Stimulated activated CD4-positive, alpha-beta T cell treated with anti-CD3 and anti-CD28 coated beads, Interleukin-2, amount 100 ng/mL, for 4 hours (primary cell): Measurements from ENCODE around the gene C13orf46.

ENCODE experiments used
- DNase-seq: peaks from one replicate; pipeline ENCODE4 v3.0.0-alpha.2; 2020; ENCODE audit warnings: low read depth

The C13orf46 gene

GRCh38 chr13:113970810-113971470 lies 2.9 kb downstream of the C13orf46 start:
- DNase-seq, result no peak

- DNase-seq, result no peak
Measured at GRCh38 chr13:113969973-113970611, 3.8 kb downstream of the C13orf46 start.

GRCh38 chr13:113969311-113969972 lies 4.4 kb downstream of the C13orf46 start:
- no peak for DNase-seq

- no peak for DNase-seq
Measured at GRCh38 chr13:113968463-113969310, 5.2 kb downstream of the C13orf46 start.

- no peak for DNase-seq
Measured at GRCh38 chr13:113967729-113968462, 6.0 kb downstream of the C13orf46 start.

GRCh38 chr13:113967206-113967720 lies 6.6 kb downstream of the C13orf46 start:
- no peak for DNase-seq

- DNase-seq, result no peak
Measured at GRCh38 chr13:113965968-113966884, 7.7 kb downstream of the C13orf46 start.

- no peak for DNase-seq
Measured at GRCh38 chr13:113965383-113965874, 8.4 kb downstream of the C13orf46 start.

GRCh38 chr13:113964251-113964995 lies 9.5 kb downstream of the C13orf46 start:
- no peak for DNase-seq

- no peak for DNase-seq
Measured at GRCh38 chr13:113963376-113963775, 10.5 kb downstream of the C13orf46 start.

- no peak for DNase-seq
Measured at GRCh38 chr13:113962975-113963374, 10.9 kb downstream of the C13orf46 start.

- no peak for DNase-seq
Measured at GRCh38 chr13:113962386-113962785, 11.5 kb downstream of the C13orf46 start.

- DNase-seq, result no peak
Measured at GRCh38 chr13:113960276-113960948, 13.5 kb downstream of the C13orf46 start.

- no peak for DNase-seq
Measured at GRCh38 chr13:113959198-113959597, 14.7 kb downstream of the C13orf46 start.

- no peak for DNase-seq
Measured at GRCh38 chr13:113958373-113958772, 15.5 kb downstream of the C13orf46 start.

GRCh38 chr13:113956571-113956970 lies 17.3 kb downstream of the C13orf46 start:
- DNase-seq, result no peak

- DNase-seq, result no peak
Measured at GRCh38 chr13:113955691-113956090, 18.2 kb downstream of the C13orf46 start.

GRCh38 chr13:113955235-113955634 lies 18.6 kb downstream of the C13orf46 start:
- no peak for DNase-seq
